ENCODE measurements around the gene CDC25A. TPM values are rescaled to one million over a fixed set of nuclear protein-coding genes. Genes with fewer than 3 reads are reported as not detected.
A peak's percentile ranks its signal among the peaks of the same experiment; 100 is the strongest.

The CDC25A gene
- total and polyA plus RNA-seq, 2 of the 13 experiments (the other 11 are each of a cell fraction or from before 2014, with no cell fraction given): 7.9 to 45.4 TPM

GRCh38 chr3:48232734-48233133, 44.5 kb upstream of the CDC25A start (continued):
- TF ChIP-seq ZBTB38 (CRISPR knock-in tag; IDR thresholded peaks at IDR 0.05): 0 out of 2 replicates have a peak, but pooled peaks have one; percentile 41
- TF ChIP-seq ZMYM2 (CRISPR knock-in tag; IDR thresholded peaks at IDR 0.05): no peak
- TF ChIP-seq CENPBD1 (CRISPR knock-in tag; IDR thresholded peaks at IDR 0.05; ENCODE audit: borderline replicate concordance, low read depth): no peak
- peak; percentile 69 for TF ChIP-seq GATAD2A (CRISPR knock-in tag; IDR thresholded peaks at IDR 0.05)
- no peak for TF ChIP-seq TSC22D2 (CRISPR knock-in tag; IDR thresholded peaks at IDR 0.05; ENCODE audit: borderline replicate concordance)
- no peak for TF ChIP-seq NR2C2 (CRISPR knock-in tag; IDR thresholded peaks at IDR 0.05; ENCODE audit: borderline replicate concordance)
- TF ChIP-seq ZNF878 (CRISPR knock-in tag; IDR thresholded peaks at IDR 0.05): no peak
- TF ChIP-seq, protein P1, sequence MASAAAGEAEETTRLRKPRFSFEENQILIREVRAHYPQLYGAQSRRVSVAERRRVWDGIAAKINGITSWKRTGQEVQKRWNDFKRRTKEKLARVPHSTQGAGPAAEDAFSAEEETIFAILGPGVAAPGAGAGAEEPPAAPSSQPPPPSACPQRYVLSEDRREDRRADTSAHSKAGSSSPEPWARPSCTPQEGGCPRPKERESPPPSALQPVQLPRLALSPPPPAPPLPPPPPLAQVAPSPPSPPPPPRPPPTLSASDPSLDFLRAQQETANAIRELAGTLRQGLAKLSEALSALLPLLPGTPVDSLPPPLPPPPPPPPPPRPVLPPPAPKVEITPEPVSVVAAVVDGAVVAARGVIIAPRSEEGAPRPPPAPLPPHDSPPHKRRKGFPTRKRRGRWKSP (CRISPR knock-in tag; IDR thresholded peaks at IDR 0.05): no peak
- TF ChIP-seq, protein P2, sequence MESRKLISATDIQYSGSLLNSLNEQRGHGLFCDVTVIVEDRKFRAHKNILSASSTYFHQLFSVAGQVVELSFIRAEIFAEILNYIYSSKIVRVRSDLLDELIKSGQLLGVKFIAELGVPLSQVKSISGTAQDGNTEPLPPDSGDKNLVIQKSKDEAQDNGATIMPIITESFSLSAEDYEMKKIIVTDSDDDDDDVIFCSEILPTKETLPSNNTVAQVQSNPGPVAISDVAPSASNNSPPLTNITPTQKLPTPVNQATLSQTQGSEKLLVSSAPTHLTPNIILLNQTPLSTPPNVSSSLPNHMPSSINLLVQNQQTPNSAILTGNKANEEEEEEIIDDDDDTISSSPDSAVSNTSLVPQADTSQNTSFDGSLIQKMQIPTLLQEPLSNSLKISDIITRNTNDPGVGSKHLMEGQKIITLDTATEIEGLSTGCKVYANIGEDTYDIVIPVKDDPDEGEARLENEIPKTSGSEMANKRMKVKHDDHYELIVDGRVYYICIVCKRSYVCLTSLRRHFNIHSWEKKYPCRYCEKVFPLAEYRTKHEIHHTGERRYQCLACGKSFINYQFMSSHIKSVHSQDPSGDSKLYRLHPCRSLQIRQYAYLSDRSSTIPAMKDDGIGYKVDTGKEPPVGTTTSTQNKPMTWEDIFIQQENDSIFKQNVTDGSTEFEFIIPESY (CRISPR knock-in tag; IDR thresholded peaks at IDR 0.05): peak; percentile 24; the same call in 1 of the 2 replicates
- TF ChIP-seq ZNF615 (CRISPR knock-in tag; IDR thresholded peaks at IDR 0.05; ENCODE audit: borderline replicate concordance): no peak
- TF ChIP-seq ZBTB20 (CRISPR knock-in tag; IDR thresholded peaks at IDR 0.05; ENCODE audit: borderline replicate concordance, low read depth): peak; percentile 58; the same call in 1 of the 2 replicates
- TF ChIP-seq KDM4B (CRISPR knock-in tag; IDR thresholded peaks at IDR 0.05): no peak
- TF ChIP-seq, protein P3, sequence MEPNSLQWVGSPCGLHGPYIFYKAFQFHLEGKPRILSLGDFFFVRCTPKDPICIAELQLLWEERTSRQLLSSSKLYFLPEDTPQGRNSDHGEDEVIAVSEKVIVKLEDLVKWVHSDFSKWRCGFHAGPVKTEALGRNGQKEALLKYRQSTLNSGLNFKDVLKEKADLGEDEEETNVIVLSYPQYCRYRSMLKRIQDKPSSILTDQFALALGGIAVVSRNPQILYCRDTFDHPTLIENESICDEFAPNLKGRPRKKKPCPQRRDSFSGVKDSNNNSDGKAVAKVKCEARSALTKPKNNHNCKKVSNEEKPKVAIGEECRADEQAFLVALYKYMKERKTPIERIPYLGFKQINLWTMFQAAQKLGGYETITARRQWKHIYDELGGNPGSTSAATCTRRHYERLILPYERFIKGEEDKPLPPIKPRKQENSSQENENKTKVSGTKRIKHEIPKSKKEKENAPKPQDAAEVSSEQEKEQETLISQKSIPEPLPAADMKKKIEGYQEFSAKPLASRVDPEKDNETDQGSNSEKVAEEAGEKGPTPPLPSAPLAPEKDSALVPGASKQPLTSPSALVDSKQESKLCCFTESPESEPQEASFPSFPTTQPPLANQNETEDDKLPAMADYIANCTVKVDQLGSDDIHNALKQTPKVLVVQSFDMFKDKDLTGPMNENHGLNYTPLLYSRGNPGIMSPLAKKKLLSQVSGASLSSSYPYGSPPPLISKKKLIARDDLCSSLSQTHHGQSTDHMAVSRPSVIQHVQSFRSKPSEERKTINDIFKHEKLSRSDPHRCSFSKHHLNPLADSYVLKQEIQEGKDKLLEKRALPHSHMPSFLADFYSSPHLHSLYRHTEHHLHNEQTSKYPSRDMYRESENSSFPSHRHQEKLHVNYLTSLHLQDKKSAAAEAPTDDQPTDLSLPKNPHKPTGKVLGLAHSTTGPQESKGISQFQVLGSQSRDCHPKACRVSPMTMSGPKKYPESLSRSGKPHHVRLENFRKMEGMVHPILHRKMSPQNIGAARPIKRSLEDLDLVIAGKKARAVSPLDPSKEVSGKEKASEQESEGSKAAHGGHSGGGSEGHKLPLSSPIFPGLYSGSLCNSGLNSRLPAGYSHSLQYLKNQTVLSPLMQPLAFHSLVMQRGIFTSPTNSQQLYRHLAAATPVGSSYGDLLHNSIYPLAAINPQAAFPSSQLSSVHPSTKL (CRISPR knock-in tag; IDR thresholded peaks at IDR 0.05): peak; percentile 43; the same call in 1 of the 2 replicates
- TF ChIP-seq, protein P4, sequence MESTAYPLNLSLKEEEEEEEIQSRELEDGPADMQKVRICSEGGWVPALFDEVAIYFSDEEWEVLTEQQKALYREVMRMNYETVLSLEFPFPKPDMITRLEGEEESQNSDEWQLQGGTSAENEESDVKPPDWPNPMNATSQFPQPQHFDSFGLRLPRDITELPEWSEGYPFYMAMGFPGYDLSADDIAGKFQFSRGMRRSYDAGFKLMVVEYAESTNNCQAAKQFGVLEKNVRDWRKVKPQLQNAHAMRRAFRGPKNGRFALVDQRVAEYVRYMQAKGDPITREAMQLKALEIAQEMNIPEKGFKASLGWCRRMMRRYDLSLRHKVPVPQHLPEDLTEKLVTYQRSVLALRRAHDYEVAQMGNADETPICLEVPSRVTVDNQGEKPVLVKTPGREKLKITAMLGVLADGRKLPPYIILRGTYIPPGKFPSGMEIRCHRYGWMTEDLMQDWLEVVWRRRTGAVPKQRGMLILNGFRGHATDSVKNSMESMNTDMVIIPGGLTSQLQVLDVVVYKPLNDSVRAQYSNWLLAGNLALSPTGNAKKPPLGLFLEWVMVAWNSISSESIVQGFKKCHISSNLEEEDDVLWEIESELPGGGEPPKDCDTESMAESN (CRISPR knock-in tag; conservative IDR thresholded peaks at IDR 0.05): no peak
- peak; percentile 70 for TF ChIP-seq ZNF143 (CRISPR knock-in tag; IDR thresholded peaks at IDR 0.05)
- no peak for TF ChIP-seq ZNF512B (CRISPR knock-in tag; IDR thresholded peaks at IDR 0.05; ENCODE audit: borderline replicate concordance)
